Peyer's patch (tissue), 4 donors: ENCODE data around the gene STAP1. TPM values are rescaled to one million over a fixed set of nuclear protein-coding genes. Genes with fewer than 3 reads are reported as not detected.

Source experiments
- DNase-seq, 3 donors: peaks; one replicate each; pipeline ENCODE4 v3.0.0-alpha.2; 2017 to 2019
- H3K27ac ChIP-seq, 4 donors: fragments of 200-600 bp; sonication (generic); one replicate each; pipeline ENCODE4 v1.5.1; 2016 to 2019
- H3K27me3 ChIP-seq, 2 donors: fragments of 200-600 bp; sonication (generic); one replicate each; pipeline ENCODE4 v1.5.1; 2019
- H3K36me3 ChIP-seq, 3 donors: fragments of 200-600 bp; sonication (generic); one replicate each; pipeline ENCODE4 v1.5.1; 2016 to 2019
- H3K4me1 ChIP-seq, 4 donors: fragments of 200-600 bp; sonication (generic); one replicate each; pipeline ENCODE4 v1.5.1; 2016 to 2019
- H3K4me3 ChIP-seq, 4 donors: fragments of 200-600 bp; sonication (generic); 1 replicate in 3 of 4; 2 replicates in 1 of 4; pipeline ENCODE4 v1.5.1; 2016 to 2019; ENCODE audit warnings: mild to moderate bottlenecking in 1 of 4
- H3K9me3 ChIP-seq, 4 donors: fragments of 200-600 bp; sonication (generic); one replicate each; pipeline ENCODE4 v1.5.1; 2016 to 2019; ENCODE audit warnings: mild to moderate bottlenecking in 1 of 4
- POLR2A ChIP-seq, 2 donors: fragments of 450-650 bp; IDR thresholded peaks; one replicate each; pipeline ENCODE4 v1.5.1; 2017; ENCODE audit warnings: antibody characterized with exemption in 2 of 2, mild to moderate bottlenecking in 2 of 2, moderate library complexity in 2 of 2
- total RNA-seq, 4 donors: library from RNA; depleted of rRNA; stranded (reverse); fragments of >200 nt; gene quantifications; one replicate each; pipeline ENCODE4 v1.1.0, GENCODE V29; 2016
- TF ChIP-seq, protein P1 (sequence below), 6 experiments: fragments of 450-650 bp in 4 of 6; fragments of 200-600 bp in 2 of 6; sonication (generic) in 1 of 6; IDR thresholded peaks; one replicate each; pipeline ENCODE4 v1.5.1; 2017 to 2019; ENCODE audit warnings: antibody characterized with exemption in 6 of 6, mild to moderate bottlenecking in 3 of 6, moderate library complexity in 1 of 6

The STAP1 gene
- 10 to 100 TPM in 1 of 4 donors, 1 to 10 TPM in 1, not detected in 2; 1.5 to 13.2 TPM for total RNA-seq

GRCh38 chr4:67558493-67558892 lies at the start of gene STAP1:
Gene STAP1 (plus strand): TSS chr4:67558727. CDS start chr4:67558810, 83 bp downstream.
- H3K27me3 ChIP-seq = no peaks in the 10 kb centered on the region
- H3K4me1 ChIP-seq = no peaks in the 10 kb centered on the region
- no peaks in the 10 kb centered on the region for H3K9me3 ChIP-seq
- H3K4me3 ChIP-seq = peak within 1 kb of the TSS in 3 of 4 donors; percentile 9 to 33 (median 12)
- H3K27ac ChIP-seq = peak within 1 kb of the TSS in 2 of 4 donors; percentile 49 to 55
- H3K36me3 ChIP-seq = no peaks in the 10 kb centered on the region
- TF ChIP-seq POLR2A (IDR thresholded peaks at IDR 0.05) = no peak
- TF ChIP-seq, protein P1, sequence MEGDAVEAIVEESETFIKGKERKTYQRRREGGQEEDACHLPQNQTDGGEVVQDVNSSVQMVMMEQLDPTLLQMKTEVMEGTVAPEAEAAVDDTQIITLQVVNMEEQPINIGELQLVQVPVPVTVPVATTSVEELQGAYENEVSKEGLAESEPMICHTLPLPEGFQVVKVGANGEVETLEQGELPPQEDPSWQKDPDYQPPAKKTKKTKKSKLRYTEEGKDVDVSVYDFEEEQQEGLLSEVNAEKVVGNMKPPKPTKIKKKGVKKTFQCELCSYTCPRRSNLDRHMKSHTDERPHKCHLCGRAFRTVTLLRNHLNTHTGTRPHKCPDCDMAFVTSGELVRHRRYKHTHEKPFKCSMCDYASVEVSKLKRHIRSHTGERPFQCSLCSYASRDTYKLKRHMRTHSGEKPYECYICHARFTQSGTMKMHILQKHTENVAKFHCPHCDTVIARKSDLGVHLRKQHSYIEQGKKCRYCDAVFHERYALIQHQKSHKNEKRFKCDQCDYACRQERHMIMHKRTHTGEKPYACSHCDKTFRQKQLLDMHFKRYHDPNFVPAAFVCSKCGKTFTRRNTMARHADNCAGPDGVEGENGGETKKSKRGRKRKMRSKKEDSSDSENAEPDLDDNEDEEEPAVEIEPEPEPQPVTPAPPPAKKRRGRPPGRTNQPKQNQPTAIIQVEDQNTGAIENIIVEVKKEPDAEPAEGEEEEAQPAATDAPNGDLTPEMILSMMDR (IDR thresholded peaks at IDR 0.05) = no peak
- DNase-seq = peak in 2 of 3 donors; percentile 59 to 74

DNA sequence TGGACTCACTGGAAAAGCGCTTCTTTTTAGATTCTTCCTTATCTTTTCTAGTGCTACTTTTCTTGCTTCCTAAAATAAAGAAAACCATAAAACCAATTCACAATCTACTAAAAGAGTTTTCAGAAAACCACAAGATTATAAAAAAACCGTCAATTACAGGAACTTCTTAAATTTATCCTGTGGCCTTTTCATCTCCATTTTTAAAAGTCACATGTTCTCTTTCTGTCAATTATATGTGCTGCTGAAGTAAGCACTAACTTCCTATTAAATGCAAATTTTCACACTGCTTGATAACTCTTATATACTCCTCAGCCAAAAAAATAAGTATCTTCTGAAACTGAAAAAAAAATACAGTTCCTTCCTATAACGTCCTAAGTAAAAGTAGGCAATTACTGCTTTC lies 46.0 kb upstream of the STAP1 start:
- H3K27me3 ChIP-seq = no peaks in the 10 kb centered on the region
- H3K4me1 ChIP-seq = no peaks in the 10 kb centered on the region
- no peak overlapping the region for H3K27ac ChIP-seq
- TF ChIP-seq, protein P1 (IDR thresholded peaks at IDR 0.05) = no peak
- no peak for TF ChIP-seq POLR2A (IDR thresholded peaks at IDR 0.05)
- H3K4me3 ChIP-seq = no peak overlapping the region
- DNase-seq = no peak
- no peaks in the 10 kb centered on the region for H3K9me3 ChIP-seq
- H3K36me3 ChIP-seq = peaks cover 0 to 67% (median 0%) of the 10 kb centered on the region in 3 donors

GRCh38 chr4:67520141-67520540 lies 38.4 kb upstream of the STAP1 start:
- no peaks in the 10 kb centered on the region for H3K4me1 ChIP-seq
- H3K27me3 ChIP-seq = no peaks in the 10 kb centered on the region
- H3K27ac ChIP-seq = no peak overlapping the region
- H3K36me3 ChIP-seq = peaks cover 0 to 20% (median 0%) of the 10 kb centered on the region in 3 donors
- H3K9me3 ChIP-seq = no peaks in the 10 kb centered on the region
- no peak for DNase-seq
- no peak for TF ChIP-seq POLR2A (IDR thresholded peaks at IDR 0.05)
- TF ChIP-seq, protein P1 (IDR thresholded peaks at IDR 0.05) = no peak
- no peak overlapping the region for H3K4me3 ChIP-seq

DNA sequence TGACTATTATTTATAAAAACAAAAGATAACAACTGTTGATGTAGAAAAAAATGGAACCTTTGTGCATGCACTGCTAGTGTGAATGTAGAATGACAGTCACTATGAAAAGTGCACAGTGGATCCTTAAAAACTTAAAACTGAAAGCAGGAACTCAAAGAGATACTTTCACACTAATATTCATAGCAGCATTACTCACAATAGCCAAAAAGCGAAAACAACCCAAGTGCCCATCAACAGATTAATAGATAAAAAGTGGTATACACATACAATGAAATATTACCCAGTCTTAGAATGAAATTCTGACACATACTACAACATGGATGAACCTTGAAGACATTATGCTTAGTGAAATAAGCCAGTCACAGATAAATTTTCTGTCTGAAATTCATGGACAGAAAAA lies 37.0 kb upstream of the STAP1 start:
- DNase-seq = no peak
- Histone ChIP-seq H3K36me3 (peaks cover 0 to 20% (median 0%) of the 10 kb centered on the region in 3 donors), H3K4me1 (no peaks in the 10 kb centered on the region), H3K9me3 (no peaks in the 10 kb centered on the region), H3K27me3 (no peaks in the 10 kb centered on the region), H3K27ac (no peak overlapping the region), H3K4me3 (no peak overlapping the region)
- TF ChIP-seq, protein P1 (IDR thresholded peaks at IDR 0.05) = no peak
- TF ChIP-seq POLR2A (IDR thresholded peaks at IDR 0.05) = no peak

DNA sequence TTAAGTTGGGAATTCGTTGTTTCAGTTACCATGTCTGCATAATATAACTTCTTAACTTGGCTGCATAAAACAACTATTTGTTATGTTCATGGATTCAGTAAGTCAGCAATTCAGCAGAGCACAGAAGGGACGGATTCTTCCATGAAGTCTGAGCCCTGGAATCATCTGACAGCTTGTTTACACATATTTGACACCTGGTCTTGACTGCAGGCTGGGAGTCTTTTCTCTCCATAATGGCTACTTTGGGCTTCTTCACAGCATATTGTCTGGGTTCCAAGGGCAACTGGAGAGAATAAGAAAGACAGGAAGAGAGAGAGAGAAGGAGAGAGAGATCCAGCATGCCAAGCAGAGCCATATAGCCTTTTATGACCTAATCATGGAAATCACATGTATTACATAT lies 36.3 kb upstream of the STAP1 start:
- no peak for DNase-seq

More for the DNA sequence above, 36.3 kb upstream of the STAP1 start:
- H3K27me3 ChIP-seq = no peaks in the 10 kb centered on the region
- no peak for TF ChIP-seq POLR2A (IDR thresholded peaks at IDR 0.05)
- TF ChIP-seq, protein P1 (IDR thresholded peaks at IDR 0.05) = no peak
- H3K4me1 ChIP-seq = no peaks in the 10 kb centered on the region
- H3K27ac ChIP-seq = no peak overlapping the region
- peaks cover 0 to 17% (median 0%) of the 10 kb centered on the region in 3 donors for H3K36me3 ChIP-seq
- H3K9me3 ChIP-seq = no peaks in the 10 kb centered on the region
- H3K4me3 ChIP-seq = no peak overlapping the region
